Activated CD4-positive, alpha-beta T cell treated with anti-CD3 and anti-CD28 coated beads, Interleukin-2, amount 10 ng/mL, durations not matched to agents 7 days and 5 days (primary cell): ENCODE measurements around the gene ZNF341. TPM values are rescaled to one million over a fixed set of nuclear protein-coding genes. Genes with fewer than 3 reads are reported as not detected.

Experiments
- CTCF ChIA-PET: fragments of 350-600 bp; sonication (Branson Sonifier 250); formaldehyde crosslinking; loops from one replicate; lab custom pipeline; 2021; ENCODE audit warnings: antibody characterized with exemption; lab: Charles Lee
- POLR2A ChIA-PET: fragments of 350-600 bp; sonication (Branson Sonifier 250); formaldehyde crosslinking; loops from one replicate; lab custom pipeline; 2021; ENCODE audit warnings: antibody characterized with exemption; lab: Charles Lee
- DNase-seq: peaks from one replicate; pipeline ENCODE4 v3.0.0-alpha.2; 2020
- H3K27ac Mint-ChIP-seq: one replicate; pipeline ENCODE4 v1.8.0; 2021; ENCODE audit warnings: mild to moderate bottlenecking, moderate library complexity, mixed read lengths
- H3K27me3 Mint-ChIP-seq: one replicate; pipeline ENCODE4 v1.8.0; 2021; ENCODE audit warnings: mixed read lengths
- H3K36me3 Mint-ChIP-seq: one replicate; pipeline ENCODE4 v1.8.0; 2021; ENCODE audit warnings: low read depth, mixed read lengths
- H3K4me1 Mint-ChIP-seq: one replicate; pipeline ENCODE4 v1.8.0; 2021; ENCODE audit warnings: mixed read lengths
- H3K4me3 Mint-ChIP-seq: one replicate; pipeline ENCODE4 v1.8.0; 2021; ENCODE audit warnings: mild to moderate bottlenecking, moderate library complexity, mixed read lengths
- H3K9me3 Mint-ChIP-seq: one replicate; pipeline ENCODE4 v1.8.0; 2021; ENCODE audit warnings: mixed read lengths
- total RNA-seq, 2 experiments: library from RNA; stranded (reverse); gene quantifications; one replicate each; pipeline ENCODE4 v1.2.3, GENCODE V29; 2021

The ZNF341 gene
- total RNA-seq, 2 experiments from 2014 or later, result 5.5 to 5.8 TPM

GRCh38 chr20:33827634-33828325 is 96.0 kb downstream of the ZNF341 start:
- ChIA-PET CTCF (interaction anchor here (0.6 to 3.3 kb wide), 3 partner anchors 8 to 822 kb away, joined by 3 to 16 read pairs (median 5); no protein-coding TSS in a partner anchor), POLR2A (interaction anchor here (0.6 kb wide), 1 partner anchor 1337 kb away, joined by 3 read pairs; no protein-coding TSS in a partner anchor)
- Mint-ChIP-seq H3K9me3 (no peaks in the 10 kb centered on the region), H3K4me1 (peaks cover 58% of the 10 kb centered on the region), H3K4me3 (no peak overlapping the region), H3K27me3 (no peaks in the 10 kb centered on the region), H3K27ac (no peak overlapping the region), H3K36me3 (peaks cover 21% of the 10 kb centered on the region)
- DNase-seq, result no peak

- ChIA-PET POLR2A (no interaction called here), CTCF (no interaction called here)
- no peak for DNase-seq
- H3K27me3 Mint-ChIP-seq, result no peaks in the 10 kb centered on the region
- H3K4me3 Mint-ChIP-seq, result no peak overlapping the region
- no peaks in the 10 kb centered on the region for H3K9me3 Mint-ChIP-seq
- H3K36me3 Mint-ChIP-seq, result peaks cover 26% of the 10 kb centered on the region
- H3K27ac Mint-ChIP-seq, result no peak overlapping the region
- peaks cover 59% of the 10 kb centered on the region for H3K4me1 Mint-ChIP-seq
Observed at GRCh38 chr20:33828326-33828844, 96.6 kb downstream of the ZNF341 start.

GRCh38 chr20:33828967-33829560 is 97.3 kb downstream of the ZNF341 start:
- peaks cover 32% of the 10 kb centered on the region for H3K36me3 Mint-ChIP-seq
- H3K4me3 Mint-ChIP-seq, result no peak overlapping the region
- H3K27me3 Mint-ChIP-seq, result no peaks in the 10 kb centered on the region
- no peak overlapping the region for H3K27ac Mint-ChIP-seq
- CTCF ChIA-PET, result no interaction called here
- H3K9me3 Mint-ChIP-seq, result no peaks in the 10 kb centered on the region
- POLR2A ChIA-PET, result no interaction called here
- H3K4me1 Mint-ChIP-seq, result peaks cover 62% of the 10 kb centered on the region
- DNase-seq, result no peak

GRCh38 chr20:33829636-33830035 is 97.8 kb downstream of the ZNF341 start:
- Mint-ChIP-seq H3K36me3 (peaks cover 31% of the 10 kb centered on the region), H3K27me3 (no peaks in the 10 kb centered on the region), H3K4me1 (peaks cover 57% of the 10 kb centered on the region), H3K4me3 (no peak overlapping the region), H3K9me3 (no peaks in the 10 kb centered on the region), H3K27ac (peak overlapping the region; percentile 7)
- no peak for DNase-seq
- ChIA-PET CTCF (no interaction called here), POLR2A (no interaction called here)

- Mint-ChIP-seq H3K4me1 (peaks cover 53% of the 10 kb centered on the region), H3K4me3 (no peak overlapping the region), H3K27ac (no peak overlapping the region), H3K9me3 (no peaks in the 10 kb centered on the region), H3K27me3 (no peaks in the 10 kb centered on the region), H3K36me3 (peaks cover 36% of the 10 kb centered on the region)
- POLR2A ChIA-PET, result no interaction called here
- CTCF ChIA-PET, result no interaction called here
- no peak for DNase-seq
Observed at GRCh38 chr20:33830371-33830770, 98.6 kb downstream of the ZNF341 start.

GRCh38 chr20:33832103-33832804 is 100.5 kb downstream of the ZNF341 start:
- CTCF ChIA-PET, result no interaction called here
- Mint-ChIP-seq H3K36me3 (peaks cover 38% of the 10 kb centered on the region), H3K4me3 (no peak overlapping the region), H3K9me3 (no peaks in the 10 kb centered on the region), H3K27me3 (no peaks in the 10 kb centered on the region), H3K27ac (no peak overlapping the region), H3K4me1 (peaks cover 50% of the 10 kb centered on the region)
- DNase-seq, result no peak
- POLR2A ChIA-PET, result no interaction called here

GRCh38 chr20:33833333-33833732 is 101.5 kb downstream of the ZNF341 start:
- ChIA-PET POLR2A (no interaction called here), CTCF (interaction anchor here (1.0 kb wide), 1 partner anchor 10 kb away, joined by 3 read pairs; no protein-coding TSS in a partner anchor)
- Mint-ChIP-seq H3K27ac (no peak overlapping the region), H3K27me3 (no peaks in the 10 kb centered on the region), H3K4me1 (peaks cover 50% of the 10 kb centered on the region), H3K4me3 (no peak overlapping the region), H3K9me3 (no peaks in the 10 kb centered on the region), H3K36me3 (peaks cover 38% of the 10 kb centered on the region)
- DNase-seq, result no peak

GRCh38 chr20:33835615-33836172 is 103.9 kb downstream of the ZNF341 start:
- CTCF ChIA-PET, result interaction anchor here (1.3 to 2.8 kb wide), 2 partner anchors 10 to 47 kb away, joined by 3 to 16 read pairs; no protein-coding TSS in a partner anchor
- Mint-ChIP-seq H3K4me3 (no peak overlapping the region), H3K9me3 (no peaks in the 10 kb centered on the region), H3K4me1 (peaks cover 49% of the 10 kb centered on the region), H3K27ac (no peak overlapping the region), H3K36me3 (peaks cover 34% of the 10 kb centered on the region), H3K27me3 (no peaks in the 10 kb centered on the region)
- POLR2A ChIA-PET, result no interaction called here
- DNase-seq, result no peak

GRCh38 chr20:33836277-33836676 is 104.5 kb downstream of the ZNF341 start:
- H3K27ac Mint-ChIP-seq, result no peak overlapping the region
- no peak overlapping the region for H3K4me3 Mint-ChIP-seq
- ChIA-PET CTCF (interaction anchor here (2.8 kb wide), 1 partner anchor 10 kb away, joined by 16 read pairs; no protein-coding TSS in a partner anchor), POLR2A (no interaction called here)
- no peak for DNase-seq
- no peaks in the 10 kb centered on the region for H3K9me3 Mint-ChIP-seq
- peaks cover 34% of the 10 kb centered on the region for H3K36me3 Mint-ChIP-seq
- peaks cover 55% of the 10 kb centered on the region for H3K4me1 Mint-ChIP-seq
- no peaks in the 10 kb centered on the region for H3K27me3 Mint-ChIP-seq

- Mint-ChIP-seq H3K36me3 (peaks cover 32% of the 10 kb centered on the region), H3K4me3 (no peak overlapping the region), H3K4me1 (peaks cover 63% of the 10 kb centered on the region), H3K9me3 (no peaks in the 10 kb centered on the region), H3K27ac (peak overlapping the region; percentile 79), H3K27me3 (no peaks in the 10 kb centered on the region)
- ChIA-PET CTCF (interaction anchor here (0.9 to 2.8 kb wide), 2 partner anchors 11 to 12 kb away, joined by 4 to 16 read pairs; no protein-coding TSS in a partner anchor), POLR2A (no interaction called here)
- no peak for DNase-seq
Observed at GRCh38 chr20:33837096-33837830, 105.5 kb downstream of the ZNF341 start.

GRCh38 chr20:33838035-33838864 is 106.5 kb downstream of the ZNF341 start:
- Mint-ChIP-seq H3K4me3 (no peak overlapping the region), H3K36me3 (peaks cover 28% of the 10 kb centered on the region), H3K27me3 (no peaks in the 10 kb centered on the region), H3K27ac (peak overlapping the region; percentile 79), H3K9me3 (no peaks in the 10 kb centered on the region), H3K4me1 (peaks cover 72% of the 10 kb centered on the region)
- ChIA-PET POLR2A (no interaction called here), CTCF (interaction anchor here (0.9 to 1.6 kb wide), 2 partner anchors 13 kb away, joined by 3 to 4 read pairs; no protein-coding TSS in a partner anchor)
- no peak for DNase-seq
